GM19468 (cell line): ENCODE measurements around the gene UBE2E1.
"Not testable (repeated sequence)": the region's sequence is repeated elsewhere in the genome, so short reads cannot be mapped to it uniquely, and the experiment has no call there.

Experiments
- ATAC-seq: cut with Tn5 transposase; IDR thresholded peaks from one replicate; pipeline ENCODE4 v1.9.1; 2021; ENCODE audit warnings: mild to moderate bottlenecking, moderate library complexity, moderate number of reproducible peaks; ENCODE audit not compliant: unreplicated experiment; ENCODE audit errors: extremely low read depth

UBE2E1 gene

GRCh38 chr3:23837286-23837685 is 31.5 kb downstream of the UBE2E1 start:
- no peak for ATAC-seq

GRCh38 chr3:23837691-23838090 is 31.9 kb downstream of the UBE2E1 start:
- ATAC-seq, result no peak

- no peak for ATAC-seq
Measured at GRCh38 chr3:23840521-23840920, 34.8 kb downstream of the UBE2E1 start.

- no peak for ATAC-seq
Measured at GRCh38 chr3:23843869-23844268, 38.1 kb downstream of the UBE2E1 start.

GRCh38 chr3:23845326-23846216 is 39.8 kb downstream of the UBE2E1 start:
- no peak for ATAC-seq

GRCh38 chr3:23849462-23849861 is 43.7 kb downstream of the UBE2E1 start:
- ATAC-seq, result not testable (repeated sequence)

- ATAC-seq, result no peak
Measured at GRCh38 chr3:23856286-23856685, 50.5 kb downstream of the UBE2E1 start.

GRCh38 chr3:23859012-23859743 is 53.4 kb downstream of the UBE2E1 start:
- no peak for ATAC-seq

GRCh38 chr3:23859839-23860382 is 54.2 kb downstream of the UBE2E1 start:
- ATAC-seq, result no peak

GRCh38 chr3:23861689-23862088 is 55.9 kb downstream of the UBE2E1 start:
- no peak for ATAC-seq

- no peak for ATAC-seq
Measured at GRCh38 chr3:23863060-23863459, 57.3 kb downstream of the UBE2E1 start.

GRCh38 chr3:23864931-23865330 is 59.2 kb downstream of the UBE2E1 start:
- ATAC-seq, result no peak

- peak; percentile 76 for ATAC-seq
Measured at GRCh38 chr3:23865595-23866396, 60.0 kb downstream of the UBE2E1 start.

- no peak for ATAC-seq
Measured at GRCh38 chr3:23867400-23867799, 61.6 kb downstream of the UBE2E1 start.

- no peak for ATAC-seq
Measured at GRCh38 chr3:23867838-23868237, 62.1 kb downstream of the UBE2E1 start.

GRCh38 chr3:23869977-23870662 is 64.4 kb downstream of the UBE2E1 start:
- no peak for ATAC-seq

GRCh38 chr3:23870663-23871043 is 64.9 kb downstream of the UBE2E1 start:
- ATAC-seq, result not testable (repeated sequence)

GRCh38 chr3:23871361-23871760 is 65.6 kb downstream of the UBE2E1 start:
- not testable (repeated sequence) for ATAC-seq

GRCh38 chr3:23872330-23872729 is 66.6 kb downstream of the UBE2E1 start:
- no peak for ATAC-seq

GRCh38 chr3:23873941-23874340 is 68.2 kb downstream of the UBE2E1 start:
- no peak for ATAC-seq
